Parathyroid adenoma (tissue), 2 donors: ENCODE results near the gene NUP210.

Experiments used
- H2AFZ ChIP-seq: fragments of 300-600 bp; sonication (generic); one replicate; pipeline ENCODE4 v1.7.0; 2017; ENCODE audit warnings: antibody characterized with exemption, mild to moderate bottlenecking
- H3K27ac ChIP-seq: fragments of 300-600 bp; sonication (generic); one replicate; pipeline ENCODE4 v1.7.0; 2017
- H3K27me3 ChIP-seq: fragments of 300-600 bp; sonication (generic); one replicate; pipeline ENCODE4 v1.7.0; 2017; ENCODE audit warnings: low read length; ENCODE audit not compliant: control insufficient read depth, insufficient read depth
- H3K36me3 ChIP-seq: fragments of 300-600 bp; sonication (generic); one replicate; pipeline ENCODE4 v1.7.0; 2017; ENCODE audit warnings: low read length; ENCODE audit not compliant: control insufficient read depth, insufficient read depth
- H3K4me1 ChIP-seq: fragments of 300-600 bp; sonication (generic); one replicate; pipeline ENCODE4 v1.7.0; 2017; ENCODE audit warnings: control low read depth
- H3K4me2 ChIP-seq: fragments of 300-600 bp; sonication (generic); one replicate; pipeline ENCODE4 v1.7.0; 2017; ENCODE audit warnings: low read length
- H3K4me3 ChIP-seq: fragments of 300-600 bp; sonication (generic); one replicate; pipeline ENCODE4 v1.7.0; 2017; ENCODE audit warnings: low read depth, low read length
- H3K79me2 ChIP-seq: fragments of 300-600 bp; sonication (generic); one replicate; pipeline ENCODE4 v1.7.0; 2017; ENCODE audit warnings: control low read depth
- H3K9ac ChIP-seq: fragments of 300-600 bp; sonication (generic); one replicate; pipeline ENCODE4 v1.7.0; 2017; ENCODE audit warnings: mild to moderate bottlenecking
- H3K9me3 ChIP-seq: fragments of 300-600 bp; sonication (generic); one replicate; pipeline ENCODE4 v1.7.0; 2017; ENCODE audit warnings: low read length; ENCODE audit not compliant: control insufficient read depth
- CTCF ChIP-seq: fragments of 300-600 bp; sonication (generic); IDR thresholded peaks from one replicate; pipeline ENCODE4 v1.7.0; 2017; ENCODE audit warnings: antibody characterized with exemption, mild to moderate bottlenecking
- donor health status: primary hyperparathyroidism.

The NUP210 gene

DNA sequence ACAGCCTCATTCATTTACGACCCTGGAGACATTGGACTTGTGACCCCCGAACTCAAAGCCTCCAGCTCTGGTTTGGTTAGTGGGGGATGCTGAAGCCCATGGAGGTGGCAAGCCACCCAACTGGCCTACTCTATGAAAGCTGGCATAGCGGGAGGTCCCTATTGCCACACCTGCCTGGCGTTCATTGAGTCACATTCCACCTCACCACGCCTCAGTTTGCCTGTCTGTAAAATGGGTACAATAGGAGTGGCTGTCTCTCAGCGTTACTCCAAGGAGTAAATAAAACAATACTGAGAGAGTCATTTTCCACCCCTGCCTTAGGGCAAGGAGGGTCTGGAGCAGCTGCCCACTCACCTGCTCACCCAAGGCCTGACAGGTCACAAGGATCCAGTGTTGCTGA lies 60.2 kb downstream of the NUP210 start:
- Histone ChIP-seq H2AFZ (no peak overlapping the region), H3K9me3 (no peaks in the 10 kb centered on the region), H3K27me3 (no peaks in the 10 kb centered on the region), H3K4me3 (no peak overlapping the region), H3K79me2 (no peaks in the 10 kb centered on the region), H3K36me3 (no peaks in the 10 kb centered on the region), H3K27ac (no peak overlapping the region), H3K4me2 (no peak overlapping the region), H3K4me1 (no peaks in the 10 kb centered on the region), H3K9ac (no peak overlapping the region)
- TF ChIP-seq CTCF: no peak

GRCh38 chr3:13358643-13359042 lies 61.5 kb downstream of the NUP210 start:
- no peak overlapping the region for H3K27ac ChIP-seq

GRCh38 chr3:13358051-13358450 lies 62.1 kb downstream of the NUP210 start:
- no peak overlapping the region for H3K4me3 ChIP-seq
- no peak overlapping the region for H3K4me2 ChIP-seq
- no peaks in the 10 kb centered on the region for H3K36me3 ChIP-seq
- TF ChIP-seq CTCF: no peak
- no peak overlapping the region for H3K27ac ChIP-seq
- no peak overlapping the region for H2AFZ ChIP-seq
- no peaks in the 10 kb centered on the region for H3K27me3 ChIP-seq
- no peaks in the 10 kb centered on the region for H3K4me1 ChIP-seq
- H3K9me3 ChIP-seq: no peaks in the 10 kb centered on the region
- H3K9ac ChIP-seq: no peak overlapping the region
- H3K79me2 ChIP-seq: peaks cover 2% of the 10 kb centered on the region

More at GRCh38 chr3:13358643-13359042, 61.5 kb downstream of the NUP210 start:
- Histone ChIP-seq H3K4me3 (no peak overlapping the region), H3K4me2 (no peak overlapping the region), H3K4me1 (no peaks in the 10 kb centered on the region), H3K9ac (no peak overlapping the region), H3K9me3 (no peaks in the 10 kb centered on the region), H3K36me3 (no peaks in the 10 kb centered on the region), H3K79me2 (peaks cover 2% of the 10 kb centered on the region), H3K27me3 (no peaks in the 10 kb centered on the region), H2AFZ (no peak overlapping the region)
- no peak for TF ChIP-seq CTCF

GRCh38 chr3:13357074-13357473 lies 63.0 kb downstream of the NUP210 start:
- no peak overlapping the region for H3K27ac ChIP-seq
- H3K27me3 ChIP-seq: no peaks in the 10 kb centered on the region
- no peaks in the 10 kb centered on the region for H3K36me3 ChIP-seq
- H3K9ac ChIP-seq: no peak overlapping the region
- no peak overlapping the region for H3K4me3 ChIP-seq
- H3K4me1 ChIP-seq: no peaks in the 10 kb centered on the region
- H3K9me3 ChIP-seq: no peaks in the 10 kb centered on the region
- no peak for TF ChIP-seq CTCF
- no peak overlapping the region for H3K4me2 ChIP-seq
- H2AFZ ChIP-seq: no peak overlapping the region
- H3K79me2 ChIP-seq: peaks cover 2% of the 10 kb centered on the region

DNA sequence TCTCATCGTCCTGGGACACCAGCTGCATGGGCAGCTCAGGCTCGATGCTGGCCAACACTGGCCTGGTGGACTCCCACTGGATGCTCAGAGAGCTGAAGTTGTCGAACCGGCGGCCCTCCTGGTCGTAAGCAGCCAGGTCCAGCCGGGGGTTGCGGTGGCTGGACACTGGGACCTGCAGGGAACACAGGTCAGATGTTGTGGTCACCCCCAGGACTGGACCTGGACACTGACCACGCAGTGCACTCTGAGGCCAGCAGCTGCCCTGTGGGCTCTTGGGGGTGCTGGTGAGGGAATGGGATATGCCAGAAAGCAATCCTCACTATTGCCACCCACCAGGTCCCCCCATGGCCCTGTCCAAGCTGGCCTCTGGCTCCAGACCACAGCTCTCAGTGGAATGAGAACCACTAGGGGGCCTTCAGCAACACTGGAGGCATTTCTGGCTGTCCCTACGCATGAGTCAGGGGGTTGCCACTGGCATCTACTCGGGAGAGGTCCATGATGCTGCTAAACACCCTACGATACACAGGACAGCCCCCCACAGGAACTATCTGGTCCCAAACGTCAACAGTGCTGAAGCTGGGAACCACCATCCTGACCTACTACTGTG lies 66.1 kb downstream of the NUP210 start:
- H3K79me2 ChIP-seq: peaks cover 2% of the 10 kb centered on the region
- no peaks in the 10 kb centered on the region for H3K9me3 ChIP-seq
- no peak overlapping the region for H3K9ac ChIP-seq
- TF ChIP-seq CTCF: no peak
- H3K4me2 ChIP-seq: no peak overlapping the region
- no peaks in the 10 kb centered on the region for H3K4me1 ChIP-seq
- H3K4me3 ChIP-seq: no peak overlapping the region
- no peaks in the 10 kb centered on the region for H3K27me3 ChIP-seq
- H3K36me3 ChIP-seq: no peaks in the 10 kb centered on the region
- no peak overlapping the region for H3K27ac ChIP-seq
- H2AFZ ChIP-seq: no peak overlapping the region
